ENCODE results near the gene ARPC3.
A peak's percentile ranks its signal among the peaks of the same experiment; 100 is the strongest.

- peak in 2 of 5 experiments; percentile 2 to 43 for TF ChIP-seq CTCF (IDR thresholded peaks at IDR 0.05)
- peak; percentile 51 to 86 (median 84) for TF ChIP-seq POLR2AphosphoS5 (IDR thresholded peaks at IDR 0.05)
Observed at GRCh38 chr12:110403146-110403975, 46.8 kb downstream of the ARPC3 start, which contains the start of gene ANAPC7.
